Measurements from ENCODE around the gene WASF3.

The WASF3 gene

DNA sequence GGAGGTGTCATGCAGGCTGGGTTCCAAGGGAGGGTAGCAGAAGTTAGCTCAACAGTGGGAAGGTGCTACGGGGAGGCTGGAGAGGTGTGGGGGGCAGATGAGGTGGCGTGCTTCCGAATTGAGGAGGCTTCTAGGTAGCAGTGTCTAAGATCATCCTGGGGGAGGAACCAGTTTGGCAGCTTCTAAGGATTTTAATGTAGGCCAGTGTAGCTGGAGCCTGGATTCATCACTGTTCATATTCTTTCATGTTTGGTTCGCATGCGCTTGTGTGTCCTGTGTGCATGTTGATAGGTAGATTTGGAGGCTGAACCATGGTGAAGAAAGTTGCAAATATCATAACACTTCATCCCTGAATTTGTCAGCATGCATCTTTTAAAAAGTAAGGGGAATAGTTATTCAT, 116.4 kb downstream of the WASF3 start:
- no peak overlapping the region for H3K4me3 ChIP-seq (replicated peaks; ENCODE audit: insufficient read depth, low read length)
- TF ChIP-seq SPI1 (IDR thresholded peaks at IDR 0.05; ENCODE audit: borderline replicate concordance, low read depth): no peak
- no peaks in the 10 kb centered on the region for H3K27me3 ChIP-seq (ENCODE audit: insufficient read depth, poor library complexity, severe bottlenecking)
- H3K27ac ChIP-seq (replicated peaks): no peak overlapping the region
- DNase-seq (ENCODE audit: low read depth in 1 of 2, low spot score in 1 of 2): no peak

DNA sequence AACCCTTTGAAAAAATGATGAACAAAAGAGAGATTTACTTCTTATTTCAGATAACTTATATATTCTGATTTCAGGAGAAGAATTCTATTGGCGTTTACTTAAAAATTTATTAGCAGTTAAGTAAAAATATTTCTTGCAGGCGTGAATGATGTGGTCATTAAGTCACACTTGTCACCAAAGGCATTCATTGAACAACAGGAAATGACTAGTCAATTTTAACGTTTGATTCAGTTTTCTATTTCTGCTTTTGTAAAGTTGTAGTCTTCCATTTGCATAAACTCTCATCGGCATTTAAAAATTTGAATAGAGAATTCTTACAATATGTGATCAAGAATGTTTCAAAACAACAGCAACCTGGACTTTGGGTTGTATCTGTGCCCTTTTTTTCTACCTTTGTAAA, 119.7 kb downstream of the WASF3 start:
- Histone ChIP-seq H3K27me3 (ENCODE audit: insufficient read depth, poor library complexity, severe bottlenecking) (no peaks in the 10 kb centered on the region), H3K4me3 (replicated peaks; ENCODE audit: insufficient read depth, low read length) (no peak overlapping the region), H3K27ac (replicated peaks) (no peak overlapping the region)
- DNase-seq (ENCODE audit: low read depth in 1 of 2, low spot score in 1 of 2): no peak
- TF ChIP-seq, protein P1, sequence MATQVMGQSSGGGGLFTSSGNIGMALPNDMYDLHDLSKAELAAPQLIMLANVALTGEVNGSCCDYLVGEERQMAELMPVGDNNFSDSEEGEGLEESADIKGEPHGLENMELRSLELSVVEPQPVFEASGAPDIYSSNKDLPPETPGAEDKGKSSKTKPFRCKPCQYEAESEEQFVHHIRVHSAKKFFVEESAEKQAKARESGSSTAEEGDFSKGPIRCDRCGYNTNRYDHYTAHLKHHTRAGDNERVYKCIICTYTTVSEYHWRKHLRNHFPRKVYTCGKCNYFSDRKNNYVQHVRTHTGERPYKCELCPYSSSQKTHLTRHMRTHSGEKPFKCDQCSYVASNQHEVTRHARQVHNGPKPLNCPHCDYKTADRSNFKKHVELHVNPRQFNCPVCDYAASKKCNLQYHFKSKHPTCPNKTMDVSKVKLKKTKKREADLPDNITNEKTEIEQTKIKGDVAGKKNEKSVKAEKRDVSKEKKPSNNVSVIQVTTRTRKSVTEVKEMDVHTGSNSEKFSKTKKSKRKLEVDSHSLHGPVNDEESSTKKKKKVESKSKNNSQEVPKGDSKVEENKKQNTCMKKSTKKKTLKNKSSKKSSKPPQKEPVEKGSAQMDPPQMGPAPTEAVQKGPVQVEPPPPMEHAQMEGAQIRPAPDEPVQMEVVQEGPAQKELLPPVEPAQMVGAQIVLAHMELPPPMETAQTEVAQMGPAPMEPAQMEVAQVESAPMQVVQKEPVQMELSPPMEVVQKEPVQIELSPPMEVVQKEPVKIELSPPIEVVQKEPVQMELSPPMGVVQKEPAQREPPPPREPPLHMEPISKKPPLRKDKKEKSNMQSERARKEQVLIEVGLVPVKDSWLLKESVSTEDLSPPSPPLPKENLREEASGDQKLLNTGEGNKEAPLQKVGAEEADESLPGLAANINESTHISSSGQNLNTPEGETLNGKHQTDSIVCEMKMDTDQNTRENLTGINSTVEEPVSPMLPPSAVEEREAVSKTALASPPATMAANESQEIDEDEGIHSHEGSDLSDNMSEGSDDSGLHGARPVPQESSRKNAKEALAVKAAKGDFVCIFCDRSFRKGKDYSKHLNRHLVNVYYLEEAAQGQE (IDR thresholded peaks at IDR 0.05; ENCODE audit: insufficient replicate concordance, low read depth): no peak
- no peak for TF ChIP-seq GABPA (IDR thresholded peaks at IDR 0.05; ENCODE audit: low read depth)

DNA sequence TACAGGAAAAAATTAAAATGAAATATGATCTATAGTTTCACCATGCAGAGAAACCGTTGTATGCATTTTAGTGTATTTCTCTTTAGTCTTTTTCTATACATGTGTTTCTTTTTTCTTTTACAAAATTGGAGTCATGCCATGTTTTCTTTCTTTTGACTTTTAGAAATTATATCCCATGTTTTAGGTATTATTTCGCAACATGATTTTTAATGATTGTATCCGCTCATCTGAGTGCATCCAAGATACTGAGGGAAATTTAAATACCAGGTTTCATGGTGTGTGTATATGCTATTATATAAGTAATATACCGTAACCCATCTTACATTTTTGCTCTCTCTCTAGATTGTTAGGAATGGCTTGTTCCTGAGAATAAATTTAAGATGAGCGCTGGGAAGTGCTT, 120.8 kb downstream of the WASF3 start:
- TF ChIP-seq POLR2AphosphoS5 (IDR thresholded peaks at IDR 0.05; ENCODE audit: low read depth) (no peak), SPI1 (IDR thresholded peaks at IDR 0.05; ENCODE audit: borderline replicate concordance, low read depth) (no peak), GABPA (IDR thresholded peaks at IDR 0.05; ENCODE audit: low read depth) (no peak)
- TF ChIP-seq, protein P2, sequence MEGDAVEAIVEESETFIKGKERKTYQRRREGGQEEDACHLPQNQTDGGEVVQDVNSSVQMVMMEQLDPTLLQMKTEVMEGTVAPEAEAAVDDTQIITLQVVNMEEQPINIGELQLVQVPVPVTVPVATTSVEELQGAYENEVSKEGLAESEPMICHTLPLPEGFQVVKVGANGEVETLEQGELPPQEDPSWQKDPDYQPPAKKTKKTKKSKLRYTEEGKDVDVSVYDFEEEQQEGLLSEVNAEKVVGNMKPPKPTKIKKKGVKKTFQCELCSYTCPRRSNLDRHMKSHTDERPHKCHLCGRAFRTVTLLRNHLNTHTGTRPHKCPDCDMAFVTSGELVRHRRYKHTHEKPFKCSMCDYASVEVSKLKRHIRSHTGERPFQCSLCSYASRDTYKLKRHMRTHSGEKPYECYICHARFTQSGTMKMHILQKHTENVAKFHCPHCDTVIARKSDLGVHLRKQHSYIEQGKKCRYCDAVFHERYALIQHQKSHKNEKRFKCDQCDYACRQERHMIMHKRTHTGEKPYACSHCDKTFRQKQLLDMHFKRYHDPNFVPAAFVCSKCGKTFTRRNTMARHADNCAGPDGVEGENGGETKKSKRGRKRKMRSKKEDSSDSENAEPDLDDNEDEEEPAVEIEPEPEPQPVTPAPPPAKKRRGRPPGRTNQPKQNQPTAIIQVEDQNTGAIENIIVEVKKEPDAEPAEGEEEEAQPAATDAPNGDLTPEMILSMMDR (IDR thresholded peaks at IDR 0.05; ENCODE audit: insufficient read depth, low read length): no peak
- TF ChIP-seq, protein P1 (IDR thresholded peaks at IDR 0.05; ENCODE audit: insufficient replicate concordance, low read depth): no peak
- Histone ChIP-seq H3K4me3 (replicated peaks; ENCODE audit: insufficient read depth, low read length) (no peak overlapping the region), H3K27ac (replicated peaks) (no peak overlapping the region), H3K27me3 (ENCODE audit: insufficient read depth, poor library complexity, severe bottlenecking) (no peaks in the 10 kb centered on the region)
- no peak for DNase-seq (ENCODE audit: low read depth in 1 of 2, low spot score in 1 of 2)

DNA sequence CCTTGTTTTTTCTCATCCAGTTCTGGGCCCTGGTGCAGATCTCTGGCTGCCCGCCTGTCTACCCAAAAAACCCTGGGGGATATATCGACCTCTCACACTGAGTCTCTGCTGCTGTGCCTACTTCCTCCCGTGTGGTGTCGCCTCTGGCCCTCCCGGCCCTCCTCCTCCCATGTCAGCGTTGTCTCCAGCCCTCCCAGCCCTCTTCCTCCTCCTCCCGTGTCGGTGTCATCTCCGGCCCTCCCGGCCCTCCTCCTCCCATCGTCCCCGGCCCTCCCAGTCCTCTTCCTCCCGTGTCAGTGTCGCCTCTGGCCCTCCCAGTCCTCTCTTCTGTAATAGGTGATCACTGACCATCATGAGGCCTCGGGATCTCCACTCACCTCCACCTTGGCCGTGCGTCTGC, 121.3 kb downstream of the WASF3 start:
- Histone ChIP-seq H3K27me3 (ENCODE audit: insufficient read depth, poor library complexity, severe bottlenecking) (no peaks in the 10 kb centered on the region), H3K27ac (replicated peaks) (no peak overlapping the region), H3K4me3 (replicated peaks; ENCODE audit: insufficient read depth, low read length) (no peak overlapping the region)
- TF ChIP-seq POLR2AphosphoS5 (IDR thresholded peaks at IDR 0.05; ENCODE audit: low read depth): no peak
- TF ChIP-seq, protein P1 (IDR thresholded peaks at IDR 0.05; ENCODE audit: insufficient replicate concordance, low read depth): no peak
- no peak for DNase-seq (ENCODE audit: low read depth in 1 of 2, low spot score in 1 of 2)
